HAP-1 (cell line): Measurements from ENCODE around the gene COL6A2.

Experiments used
- DNase-seq, 2 experiments: peaks; one replicate each; pipeline ENCODE4 v3.0.0-alpha.2; 2016 to 2020; ENCODE audit warnings: low spot score in 2 of 2
- H3K27me3 ChIP-seq: fragments of 250-450 bp; sonication (Bioruptor Pico); 2 replicates; pipeline ENCODE4 v1.5.1; 2020; ENCODE audit warnings: low read depth, mild to moderate bottlenecking, moderate library complexity
- H3K36me3 ChIP-seq: fragments of 250-450 bp; sonication (Bioruptor Pico); replicated peaks from 2 replicates; pipeline ENCODE4 v1.5.1; 2020; ENCODE audit warnings: mild to moderate bottlenecking
- H3K4me1 ChIP-seq: fragments of 250-450 bp; sonication (Bioruptor Pico); 2 replicates; pipeline ENCODE4 v1.5.1; 2020; ENCODE audit warnings: mild to moderate bottlenecking
- H3K4me3 ChIP-seq: fragments of 250-450 bp; sonication (Bioruptor Pico); 2 replicates; pipeline ENCODE4 v1.5.1; 2020; ENCODE audit warnings: mild to moderate bottlenecking, moderate library complexity
- H3K9me3 ChIP-seq: fragments of 250-450 bp; sonication (Bioruptor Pico); 2 replicates; pipeline ENCODE4 v1.5.1; 2020; ENCODE audit warnings: mild to moderate bottlenecking, moderate library complexity
- in situ Hi-C: fragments of 300-500 bp; cut with MboI; formaldehyde crosslinking; loops from 3 replicates; pipeline ENCODE4 v1.14.3; 2020; ENCODE audit warnings: low sequenced_read_pairs, inconsistent platforms, mixed read lengths

COL6A2 gene

GRCh38 chr21:46114963-46115362 lies 17.1 kb downstream of the COL6A2 start:
- DNase-seq, result no peak
- H3K4me1 ChIP-seq, result no peaks in the 10 kb centered on the region
- in situ Hi-C loops, result no loop called here
- peaks cover 10% of the 10 kb centered on the region for H3K36me3 ChIP-seq
- H3K27me3 ChIP-seq, result no peaks in the 10 kb centered on the region
- no peaks in the 10 kb centered on the region for H3K9me3 ChIP-seq
- no peak overlapping the region for H3K4me3 ChIP-seq

- DNase-seq, result no peak
- H3K27me3 ChIP-seq, result no peaks in the 10 kb centered on the region
- H3K36me3 ChIP-seq, result peaks cover 10% of the 10 kb centered on the region
- no peaks in the 10 kb centered on the region for H3K4me1 ChIP-seq
- H3K4me3 ChIP-seq, result no peak overlapping the region
- no peaks in the 10 kb centered on the region for H3K9me3 ChIP-seq
- in situ Hi-C loops, result no loop called here
Observed at GRCh38 chr21:46115441-46116188, 17.7 kb downstream of the COL6A2 start.

DNA sequence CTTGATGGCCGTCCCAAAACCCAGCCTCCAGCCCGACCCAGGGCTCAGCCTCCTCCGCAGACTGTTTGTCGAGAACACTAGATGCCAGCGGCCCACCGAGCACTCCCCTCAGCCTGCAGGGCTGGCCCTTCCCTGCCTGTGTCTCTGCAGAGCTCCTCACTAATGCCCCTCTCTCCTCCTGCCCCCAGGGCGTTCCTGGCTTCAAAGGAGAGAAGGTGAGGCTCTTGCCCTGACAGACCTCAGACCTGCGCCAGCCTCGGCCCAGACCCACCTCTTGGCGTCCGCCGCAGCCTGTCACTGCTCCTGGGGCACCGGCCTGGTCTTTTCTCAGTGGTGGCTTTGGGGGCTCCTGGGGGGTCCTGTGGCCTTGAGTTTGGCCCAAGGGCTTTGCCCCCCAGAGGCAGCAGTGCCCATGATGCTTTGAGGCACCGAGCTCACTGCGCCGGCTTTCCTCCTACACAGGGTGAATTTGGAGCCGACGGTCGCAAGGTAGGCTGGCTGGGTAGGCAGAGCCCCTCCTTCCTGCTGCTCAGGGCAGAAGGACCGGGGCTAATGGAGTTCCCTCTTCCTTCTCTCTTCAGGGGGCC lies 18.4 kb downstream of the COL6A2 start:
- DNase-seq, result no peak
- no peaks in the 10 kb centered on the region for H3K27me3 ChIP-seq
- no peaks in the 10 kb centered on the region for H3K9me3 ChIP-seq
- H3K36me3 ChIP-seq, result peaks cover 12% of the 10 kb centered on the region
- H3K4me3 ChIP-seq, result no peak overlapping the region
- in situ Hi-C loops, result no loop called here
- H3K4me1 ChIP-seq, result no peaks in the 10 kb centered on the region

GRCh38 chr21:46116776-46117585 lies 19.1 kb downstream of the COL6A2 start:
- H3K27me3 ChIP-seq, result no peaks in the 10 kb centered on the region
- in situ Hi-C loops, result no loop called here
- H3K4me1 ChIP-seq, result no peaks in the 10 kb centered on the region
- H3K36me3 ChIP-seq, result peaks cover 12% of the 10 kb centered on the region
- no peak for DNase-seq
- H3K4me3 ChIP-seq, result no peak overlapping the region
- H3K9me3 ChIP-seq, result no peaks in the 10 kb centered on the region

DNA sequence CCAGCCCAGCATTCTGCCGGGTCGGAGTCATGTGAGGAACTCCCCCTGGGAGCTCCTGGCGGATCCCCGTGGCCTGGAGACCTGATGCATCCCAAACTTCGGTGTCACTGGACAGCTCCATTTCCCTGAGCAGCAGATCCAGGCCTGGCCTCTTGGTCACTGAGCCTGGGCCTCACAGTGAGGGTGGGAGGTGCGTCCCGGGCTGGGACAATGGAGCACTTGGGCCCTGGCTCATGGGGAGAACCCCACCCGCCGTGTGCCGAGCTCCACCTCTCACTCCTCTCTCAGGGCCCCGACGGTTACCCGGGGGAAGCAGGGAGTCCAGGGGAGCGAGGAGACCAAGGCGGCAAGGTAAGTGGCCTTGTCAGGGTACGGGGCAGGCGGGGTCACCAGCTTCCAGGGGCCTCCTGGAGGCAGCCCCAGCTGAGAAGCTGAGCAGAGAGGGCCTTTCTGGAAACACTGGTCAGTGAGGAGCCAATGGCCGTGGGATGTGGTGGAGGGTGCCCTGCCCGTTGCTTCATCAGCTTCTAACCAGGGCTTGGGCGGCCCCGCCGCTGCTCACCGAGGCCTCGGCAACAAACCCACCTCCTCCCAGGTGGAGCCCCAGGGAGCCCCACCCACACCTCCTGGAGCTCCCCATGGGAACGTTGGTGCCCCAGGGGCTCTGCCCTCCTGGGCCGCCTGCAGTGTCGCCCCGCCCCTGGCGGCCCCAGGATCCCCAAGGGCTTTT lies 19.8 kb downstream of the COL6A2 start:
- DNase-seq, result no peak
- H3K36me3 ChIP-seq, result peaks cover 12% of the 10 kb centered on the region
- H3K4me3 ChIP-seq, result no peak overlapping the region
- no peaks in the 10 kb centered on the region for H3K9me3 ChIP-seq
- in situ Hi-C loops, result no loop called here
- H3K27me3 ChIP-seq, result no peaks in the 10 kb centered on the region
- H3K4me1 ChIP-seq, result no peaks in the 10 kb centered on the region

DNA sequence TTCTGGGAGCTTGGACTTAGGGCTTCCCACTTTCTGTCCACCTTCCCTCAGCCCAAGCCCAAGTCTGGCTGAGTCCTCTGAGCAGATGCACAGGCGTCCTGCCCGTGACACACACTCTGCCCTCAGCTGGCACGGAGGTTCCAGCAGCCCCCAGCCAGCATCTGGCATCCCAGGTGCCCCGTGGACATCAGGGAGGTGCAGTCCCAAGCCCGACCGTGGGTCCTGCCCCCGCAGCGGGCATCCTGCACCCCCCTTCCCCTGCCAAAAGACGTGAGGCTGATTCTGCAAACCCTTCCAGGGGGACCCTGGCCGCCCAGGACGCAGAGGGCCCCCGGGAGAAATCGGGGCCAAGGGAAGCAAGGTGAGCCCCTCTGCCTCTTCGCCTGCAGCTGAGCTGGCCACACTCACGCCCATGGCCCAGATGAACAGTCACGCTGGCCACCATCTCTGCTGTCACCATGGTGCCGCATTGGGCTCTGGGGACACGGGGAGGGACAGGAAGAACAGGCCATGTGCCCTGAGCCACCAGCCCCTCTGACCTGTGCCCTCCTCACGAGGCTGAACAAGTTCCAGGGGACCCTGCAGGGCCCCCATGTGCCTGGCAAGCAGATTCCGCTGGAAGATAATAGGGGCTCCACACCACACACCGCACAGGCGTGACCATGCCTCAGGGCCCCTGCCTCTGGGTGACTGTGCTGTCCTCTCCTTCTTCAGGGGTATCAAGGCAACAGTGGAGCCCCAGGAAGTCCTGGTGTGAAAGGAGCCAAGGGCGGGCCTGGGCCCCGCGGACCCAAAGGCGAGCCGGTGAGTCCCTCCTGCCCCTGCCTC lies 20.6 kb downstream of the COL6A2 start:
- H3K4me3 ChIP-seq, result no peak overlapping the region
- peaks cover 8% of the 10 kb centered on the region for H3K36me3 ChIP-seq
- no peaks in the 10 kb centered on the region for H3K9me3 ChIP-seq
- DNase-seq, result no peak
- in situ Hi-C loops, result no loop called here
- H3K27me3 ChIP-seq, result no peaks in the 10 kb centered on the region
- H3K4me1 ChIP-seq, result no peaks in the 10 kb centered on the region

GRCh38 chr21:46119144-46119636 lies 21.3 kb downstream of the COL6A2 start:
- Histone ChIP-seq H3K4me1 (no peaks in the 10 kb centered on the region), H3K9me3 (no peaks in the 10 kb centered on the region), H3K4me3 (no peak overlapping the region), H3K27me3 (no peaks in the 10 kb centered on the region), H3K36me3 (peaks cover 8% of the 10 kb centered on the region)
- DNase-seq, result no peak
- in situ Hi-C loops, result no loop called here

DNA sequence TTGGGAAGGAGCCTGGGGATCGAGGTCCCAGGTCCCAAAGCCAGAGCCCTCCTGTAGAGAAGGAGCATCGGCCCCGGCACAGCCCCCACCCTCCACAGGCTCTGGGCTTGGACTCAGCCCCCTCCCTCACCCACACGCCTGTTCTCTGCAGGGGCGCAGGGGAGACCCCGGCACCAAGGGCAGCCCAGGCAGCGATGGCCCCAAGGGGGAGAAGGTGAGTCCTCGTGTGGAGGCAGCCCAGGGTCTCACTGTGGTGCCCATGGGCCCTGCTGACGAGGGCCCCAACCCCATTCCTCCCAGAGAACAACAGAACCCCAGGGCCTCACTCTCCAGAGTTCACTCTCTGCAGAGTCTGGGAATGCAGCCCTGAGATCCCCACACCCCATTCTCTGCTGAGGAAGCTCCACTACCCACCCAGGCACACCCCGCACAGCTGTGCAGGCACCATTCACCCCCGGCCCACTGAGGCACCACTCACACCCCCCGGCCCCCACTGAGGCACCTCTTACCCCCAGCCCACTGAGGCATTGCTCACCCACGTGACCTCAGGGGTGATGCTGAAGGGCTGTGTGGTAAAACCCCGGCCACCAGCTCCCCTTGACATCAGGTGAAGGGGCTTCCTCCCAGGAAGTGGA lies 21.8 kb downstream of the COL6A2 start:
- Histone ChIP-seq H3K9me3 (no peaks in the 10 kb centered on the region), H3K27me3 (no peaks in the 10 kb centered on the region), H3K4me1 (no peaks in the 10 kb centered on the region), H3K4me3 (no peak overlapping the region), H3K36me3 (peaks cover 4% of the 10 kb centered on the region)
- in situ Hi-C loops, result no loop called here
- no peak for DNase-seq

GRCh38 chr21:46120301-46121285 lies 22.7 kb downstream of the COL6A2 start:
- in situ Hi-C loops, result no loop called here

DNA sequence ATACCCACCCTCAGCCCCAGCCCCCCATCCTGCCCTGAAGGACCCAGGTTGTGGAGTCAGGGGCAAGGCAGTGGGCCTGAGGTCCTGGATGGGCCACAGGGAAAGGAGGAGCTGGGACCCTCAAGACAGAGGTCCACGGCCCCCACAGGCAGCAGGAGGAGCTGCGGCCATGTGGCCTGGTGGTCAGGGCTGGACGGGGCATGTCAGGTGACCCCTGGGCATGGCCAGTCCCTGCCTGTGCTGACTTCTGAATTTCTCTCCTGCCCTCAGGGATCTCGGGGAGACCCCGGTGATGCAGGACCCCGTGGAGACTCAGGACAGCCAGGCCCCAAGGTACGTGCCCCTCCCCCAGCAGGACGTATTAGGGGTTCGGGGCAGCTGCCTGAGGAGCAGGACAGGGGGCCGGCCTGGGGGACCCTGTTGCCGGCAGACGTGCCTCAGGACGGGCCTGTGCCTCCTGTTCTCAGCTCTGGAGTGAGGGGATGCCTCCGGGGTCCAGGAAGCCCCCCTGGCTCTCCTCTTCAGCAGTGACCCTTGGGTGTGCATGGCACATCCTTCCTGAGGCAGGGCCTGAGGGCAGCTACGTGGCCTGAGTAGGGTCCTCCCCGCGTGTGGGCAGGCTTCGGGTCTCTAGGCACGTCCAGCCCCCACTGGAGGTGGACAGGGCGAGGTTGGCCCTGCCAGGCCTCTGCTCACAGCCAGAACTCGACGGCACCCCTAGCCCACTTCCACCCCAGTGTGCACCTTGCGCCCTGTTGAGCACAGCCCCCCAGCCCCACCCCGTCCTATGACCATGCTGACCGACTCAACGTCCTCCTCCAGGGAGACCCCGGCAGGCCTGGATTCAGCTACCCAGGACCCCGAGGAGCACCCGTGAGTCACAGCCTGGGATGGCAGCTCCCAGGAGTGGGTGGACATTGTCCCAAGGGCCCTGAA lies 23.6 kb downstream of the COL6A2 start:
- Histone ChIP-seq H3K27me3 (no peaks in the 10 kb centered on the region), H3K4me1 (no peaks in the 10 kb centered on the region), H3K4me3 (no peak overlapping the region), H3K36me3 (peaks cover 2% of the 10 kb centered on the region; the same call in 1 of the 2 replicates), H3K9me3 (no peaks in the 10 kb centered on the region)
- in situ Hi-C loops, result no loop called here
- DNase-seq, result no peak

More at GRCh38 chr21:46120301-46121285, 22.7 kb downstream of the COL6A2 start:
- peaks cover 2% of the 10 kb centered on the region; the same call in 1 of the 2 replicates for H3K36me3 ChIP-seq
- H3K9me3 ChIP-seq, result no peaks in the 10 kb centered on the region
- H3K4me3 ChIP-seq, result no peak overlapping the region
- no peak for DNase-seq
- H3K4me1 ChIP-seq, result no peaks in the 10 kb centered on the region
- H3K27me3 ChIP-seq, result no peaks in the 10 kb centered on the region

GRCh38 chr21:46122237-46122671 lies 24.3 kb downstream of the COL6A2 start:
- Histone ChIP-seq H3K36me3 (peaks cover 2% of the 10 kb centered on the region; the same call in 1 of the 2 replicates), H3K4me1 (no peaks in the 10 kb centered on the region), H3K4me3 (no peak overlapping the region), H3K27me3 (no peaks in the 10 kb centered on the region), H3K9me3 (no peaks in the 10 kb centered on the region)
- no peak for DNase-seq
- in situ Hi-C loops, result no loop called here
